Activated CD4-positive, alpha-beta memory T cell treated with anti-CD3 and anti-CD28 coated beads for 36 hours (primary cell): ENCODE data around the gene IMMP2L. TPM values are rescaled to one million over a fixed set of nuclear protein-coding genes. Genes with fewer than 3 reads are reported as not detected.
"Not testable (repeated sequence)": the region's sequence is repeated elsewhere in the genome, so short reads cannot be mapped to it uniquely, and the experiment has no call there.

Experiments
- CTCF ChIA-PET: fragments of 350-600 bp; sonication (Branson Sonifier 250); formaldehyde crosslinking; loops from one replicate; lab custom pipeline; 2021; ENCODE audit warnings: antibody characterized with exemption, inconsistent platforms; lab: Charles Lee
- POLR2A ChIA-PET: fragments of 350-600 bp; sonication (Branson Sonifier 250); formaldehyde crosslinking; loops from one replicate; lab custom pipeline; 2021; ENCODE audit warnings: antibody characterized with exemption; lab: Charles Lee
- DNase-seq: peaks from one replicate; pipeline ENCODE4 v3.0.0-alpha.2; 2020
- H3K27ac Mint-ChIP-seq: one replicate; pipeline ENCODE4 v1.8.0; 2021; ENCODE audit warnings: mixed read lengths
- H3K27me3 Mint-ChIP-seq: one replicate; pipeline ENCODE4 v1.8.0; 2021; ENCODE audit warnings: mixed read lengths
- H3K36me3 Mint-ChIP-seq: one replicate; pipeline ENCODE4 v1.8.0; 2021; ENCODE audit warnings: mixed read lengths
- H3K4me1 Mint-ChIP-seq: one replicate; pipeline ENCODE4 v1.8.0; 2021; ENCODE audit warnings: low read depth, mixed read lengths
- H3K4me3 Mint-ChIP-seq: one replicate; pipeline ENCODE4 v1.8.0; 2021; ENCODE audit warnings: mild to moderate bottlenecking, mixed read lengths
- H3K9me3 Mint-ChIP-seq: one replicate; pipeline ENCODE4 v1.8.0; 2021; ENCODE audit warnings: mixed read lengths
- intact Hi-C: fragments of 100-400 bp; cut with micrococcal nuclease; formaldehyde crosslinking; loops from one replicate; pipeline ENCODE4 v1.15.1; 2023
- total RNA-seq, 2 experiments: library from RNA; stranded (reverse); gene quantifications; one replicate each; pipeline ENCODE4 v1.2.3, GENCODE V29; 2021

The IMMP2L gene
- total RNA-seq, 2 experiments from 2014 or later = 14.4 to 20.5 TPM

DNA sequence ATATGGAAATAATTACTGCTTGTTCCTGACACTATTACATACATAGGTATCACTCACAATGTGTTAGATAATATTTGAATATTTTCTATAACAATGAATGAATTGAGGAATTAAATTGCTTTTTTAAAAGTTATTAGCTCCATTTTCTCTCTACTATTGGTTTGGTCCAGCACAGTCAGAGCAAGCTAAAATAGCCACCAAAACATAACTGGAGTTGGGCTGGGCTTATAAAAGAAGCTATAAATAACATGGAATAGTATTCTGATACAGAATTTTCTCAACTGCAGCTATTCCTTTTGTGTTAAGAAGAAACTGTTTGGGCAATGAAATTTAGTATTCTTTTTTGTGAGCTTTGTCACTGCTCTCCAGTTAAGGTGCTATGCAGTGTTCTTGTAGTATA, 614.0 kb downstream of the IMMP2L start:
- intact Hi-C loops = no loop called here

GRCh38 chr7:110947408-110947807, 614.9 kb downstream of the IMMP2L start:
- no peaks in the 10 kb centered on the region for H3K36me3 Mint-ChIP-seq
- intact Hi-C loops = no loop called here
- H3K4me3 Mint-ChIP-seq = no peak overlapping the region
- ChIA-PET CTCF (no interaction called here), POLR2A (no interaction called here)
- no peak overlapping the region for H3K27ac Mint-ChIP-seq
- no peak for DNase-seq
- H3K27me3 Mint-ChIP-seq = no peaks in the 10 kb centered on the region
- H3K9me3 Mint-ChIP-seq = no peaks in the 10 kb centered on the region
- H3K4me1 Mint-ChIP-seq = no peaks in the 10 kb centered on the region

More for the DNA sequence above, 614.0 kb downstream of the IMMP2L start:
- no peak overlapping the region for H3K27ac Mint-ChIP-seq
- ChIA-PET POLR2A (no interaction called here), CTCF (no interaction called here)
- DNase-seq = no peak
- peaks cover 2% of the 10 kb centered on the region for H3K36me3 Mint-ChIP-seq
- H3K9me3 Mint-ChIP-seq = peaks cover 2% of the 10 kb centered on the region
- no peaks in the 10 kb centered on the region for H3K27me3 Mint-ChIP-seq
- H3K4me1 Mint-ChIP-seq = no peaks in the 10 kb centered on the region
- no peak overlapping the region for H3K4me3 Mint-ChIP-seq

DNA sequence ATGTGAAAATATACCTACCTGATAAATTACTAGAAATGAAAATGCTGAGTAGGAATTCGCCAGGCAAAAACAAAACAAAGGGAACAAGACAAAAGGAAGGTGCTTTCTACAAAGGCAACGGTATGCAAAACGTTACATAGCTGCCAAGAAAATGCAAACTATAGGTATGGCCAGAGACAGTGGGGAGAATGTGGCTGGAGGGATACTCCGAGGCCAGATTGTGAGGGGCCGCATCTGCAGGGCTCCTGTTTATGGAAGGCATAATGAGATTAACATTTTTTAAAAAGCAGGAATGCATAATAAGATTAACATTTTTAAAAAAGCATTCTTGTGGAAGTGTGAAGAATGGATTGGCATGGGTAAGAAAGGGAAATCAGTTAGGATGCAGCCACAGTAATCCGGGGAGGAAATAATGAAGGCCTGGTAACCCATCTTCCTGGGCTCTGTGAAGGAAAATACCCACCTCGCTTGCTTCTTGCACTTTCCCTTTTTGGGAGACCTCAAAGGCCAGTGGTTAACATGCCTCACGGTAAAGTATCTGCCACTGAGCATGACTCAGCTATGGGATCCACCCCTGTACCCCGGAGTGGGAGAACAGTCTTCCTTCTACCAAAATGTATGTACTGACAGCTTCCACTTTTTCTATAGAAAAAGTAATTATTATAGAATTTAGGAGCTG, 617.2 kb downstream of the IMMP2L start:
- no peak for DNase-seq
- intact Hi-C loops = no loop called here
- Mint-ChIP-seq H3K4me1 (no peaks in the 10 kb centered on the region), H3K36me3 (no peaks in the 10 kb centered on the region), H3K27ac (no peak overlapping the region), H3K27me3 (no peaks in the 10 kb centered on the region), H3K4me3 (no peak overlapping the region), H3K9me3 (no peaks in the 10 kb centered on the region)
- ChIA-PET POLR2A (no interaction called here), CTCF (no interaction called here)

- intact Hi-C loops = no loop called here
- ChIA-PET CTCF (no interaction called here), POLR2A (no interaction called here)
- no peak overlapping the region for H3K4me3 Mint-ChIP-seq
- no peaks in the 10 kb centered on the region for H3K9me3 Mint-ChIP-seq
- no peak overlapping the region for H3K27ac Mint-ChIP-seq
- no peak for DNase-seq
- no peaks in the 10 kb centered on the region for H3K4me1 Mint-ChIP-seq
- no peaks in the 10 kb centered on the region for H3K36me3 Mint-ChIP-seq
- no peaks in the 10 kb centered on the region for H3K27me3 Mint-ChIP-seq
Observed at GRCh38 chr7:110944448-110944847, 617.8 kb downstream of the IMMP2L start.

GRCh38 chr7:110943701-110944345, 618.5 kb downstream of the IMMP2L start:
- no peaks in the 10 kb centered on the region for H3K4me1 Mint-ChIP-seq
- H3K27ac Mint-ChIP-seq = no peak overlapping the region
- DNase-seq = no peak
- no peaks in the 10 kb centered on the region for H3K9me3 Mint-ChIP-seq
- ChIA-PET POLR2A (no interaction called here), CTCF (no interaction called here)
- intact Hi-C loops = no loop called here
- no peaks in the 10 kb centered on the region for H3K27me3 Mint-ChIP-seq
- H3K36me3 Mint-ChIP-seq = no peaks in the 10 kb centered on the region
- H3K4me3 Mint-ChIP-seq = no peak overlapping the region

GRCh38 chr7:110941385-110941784, 620.9 kb downstream of the IMMP2L start:
- ChIA-PET POLR2A (no interaction called here), CTCF (interaction anchor here (0.7 kb wide), 1 partner anchor 10 kb away, joined by 3 read pairs; no protein-coding TSS in a partner anchor)
- H3K4me1 Mint-ChIP-seq = no peaks in the 10 kb centered on the region
- no peak overlapping the region for H3K4me3 Mint-ChIP-seq
- DNase-seq = no peak
- H3K27ac Mint-ChIP-seq = no peak overlapping the region
- H3K36me3 Mint-ChIP-seq = peaks cover 1% of the 10 kb centered on the region
- intact Hi-C loops = no loop called here
- no peaks in the 10 kb centered on the region for H3K9me3 Mint-ChIP-seq
- H3K27me3 Mint-ChIP-seq = no peaks in the 10 kb centered on the region

- no peak for DNase-seq
- no peaks in the 10 kb centered on the region for H3K27me3 Mint-ChIP-seq
- ChIA-PET CTCF (no interaction called here), POLR2A (no interaction called here)
- intact Hi-C loops = no loop called here
- H3K27ac Mint-ChIP-seq = no peak overlapping the region
- H3K4me3 Mint-ChIP-seq = no peak overlapping the region
- H3K4me1 Mint-ChIP-seq = no peaks in the 10 kb centered on the region
- H3K9me3 Mint-ChIP-seq = no peaks in the 10 kb centered on the region
- H3K36me3 Mint-ChIP-seq = peaks cover 1% of the 10 kb centered on the region
Observed at GRCh38 chr7:110940756-110941155, 621.5 kb downstream of the IMMP2L start.

DNA sequence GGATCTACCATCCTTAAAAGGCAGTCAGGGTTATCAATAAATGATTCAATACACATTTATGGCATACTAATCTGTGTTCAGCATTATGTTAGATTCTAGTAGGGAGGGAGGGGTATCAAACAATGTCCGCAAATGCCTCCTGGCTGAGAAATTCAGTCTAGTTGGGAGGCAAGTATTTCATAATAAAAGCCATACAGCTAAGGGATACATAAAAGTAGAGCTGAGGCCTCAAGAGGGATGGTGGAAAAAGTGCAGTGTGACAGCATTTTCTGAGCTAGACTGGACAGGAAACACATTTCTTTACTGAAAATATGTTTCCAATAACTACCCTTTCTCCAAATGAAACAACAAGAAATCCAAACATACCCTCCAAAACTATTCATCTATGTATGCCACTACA, 624.1 kb downstream of the IMMP2L start:
- no peak overlapping the region for H3K27ac Mint-ChIP-seq
- intact Hi-C loops = no loop called here
- peaks cover 13% of the 10 kb centered on the region for H3K36me3 Mint-ChIP-seq
- no peak overlapping the region for H3K4me3 Mint-ChIP-seq
- DNase-seq = no peak
- no peaks in the 10 kb centered on the region for H3K4me1 Mint-ChIP-seq
- ChIA-PET CTCF (no interaction called here), POLR2A (no interaction called here)
- H3K27me3 Mint-ChIP-seq = no peaks in the 10 kb centered on the region
- H3K9me3 Mint-ChIP-seq = peaks cover 9% of the 10 kb centered on the region

- H3K9me3 Mint-ChIP-seq, H3K4me1 Mint-ChIP-seq, intact Hi-C loops, DNase-seq, H3K27ac Mint-ChIP-seq, POLR2A ChIA-PET, H3K27me3 Mint-ChIP-seq, CTCF ChIA-PET, H3K4me3 Mint-ChIP-seq: not testable (repeated sequence)
- peaks cover 13% of the 10 kb centered on the region for H3K36me3 Mint-ChIP-seq
Observed at GRCh38 chr7:110936665-110937064, 625.6 kb downstream of the IMMP2L start.

DNA sequence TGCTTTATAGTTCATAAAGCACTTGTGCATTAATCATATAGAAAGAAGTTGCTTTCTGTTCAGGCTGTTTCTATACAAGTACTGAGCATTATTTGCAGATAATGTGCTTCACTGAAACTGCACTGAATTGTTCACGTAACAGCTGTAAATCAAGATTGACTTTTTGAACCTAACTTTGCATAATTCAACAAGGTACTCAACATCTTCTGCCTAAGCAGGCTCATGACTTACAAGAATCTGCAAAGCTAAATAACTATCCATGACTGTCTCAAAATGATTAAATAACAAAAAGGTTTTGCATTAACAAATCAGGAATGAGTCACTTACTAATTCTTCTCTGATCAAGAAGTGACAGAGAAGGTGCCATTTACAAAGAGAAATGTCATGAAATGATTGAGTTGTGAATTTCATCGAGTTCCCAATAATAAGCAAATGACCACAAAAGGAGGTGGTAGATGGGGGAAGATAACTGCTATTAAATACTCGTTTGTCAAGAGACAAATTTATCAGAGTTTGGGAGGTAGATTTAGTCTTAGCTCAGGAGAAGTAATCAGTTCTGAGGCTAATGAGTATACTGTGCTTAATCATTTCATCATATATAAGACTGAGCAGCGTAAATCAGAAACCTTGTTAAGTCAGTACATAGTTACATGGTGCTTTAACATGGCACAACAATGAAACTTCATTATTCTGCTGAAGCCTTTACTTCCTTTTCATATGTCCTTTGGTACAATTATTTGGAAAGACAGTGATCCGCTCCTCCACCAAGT, 632.6 kb downstream of the IMMP2L start:
- DNase-seq = no peak
- H3K4me3 Mint-ChIP-seq = no peak overlapping the region
- H3K36me3 Mint-ChIP-seq = peaks cover 6% of the 10 kb centered on the region
- H3K27me3 Mint-ChIP-seq = no peaks in the 10 kb centered on the region
- ChIA-PET CTCF (no interaction called here), POLR2A (no interaction called here)
- intact Hi-C loops = no loop called here
- no peak overlapping the region for H3K27ac Mint-ChIP-seq
- H3K9me3 Mint-ChIP-seq = peaks cover 6% of the 10 kb centered on the region
- H3K4me1 Mint-ChIP-seq = peaks cover 8% of the 10 kb centered on the region

DNA sequence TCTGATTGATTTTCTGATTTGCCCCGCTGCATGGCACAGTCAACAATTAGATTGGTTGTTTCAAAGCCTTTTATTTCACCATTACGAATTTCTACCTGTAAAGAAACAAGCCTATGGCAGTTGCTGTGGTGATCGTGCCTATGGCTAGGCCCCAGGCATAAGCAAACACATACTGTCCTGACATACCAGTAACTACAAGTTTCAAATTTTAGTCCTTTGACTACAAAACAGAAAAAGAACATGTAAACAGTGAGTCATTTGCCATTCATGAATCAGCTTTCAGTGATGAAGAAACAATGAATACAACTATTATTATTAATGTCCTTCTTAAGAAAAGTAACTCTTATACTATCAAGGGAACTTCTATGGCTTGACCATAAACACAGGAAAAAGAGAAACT, 639.4 kb downstream of the IMMP2L start:
- Mint-ChIP-seq H3K36me3 (no peaks in the 10 kb centered on the region), H3K4me1 (peaks cover 12% of the 10 kb centered on the region), H3K4me3 (no peak overlapping the region), H3K27ac (no peak overlapping the region), H3K9me3 (no peaks in the 10 kb centered on the region), H3K27me3 (peaks cover 3% of the 10 kb centered on the region)
- no peak for DNase-seq
- CTCF ChIA-PET = no interaction called here
- intact Hi-C loops = no loop called here
- POLR2A ChIA-PET = no interaction called here

DNA sequence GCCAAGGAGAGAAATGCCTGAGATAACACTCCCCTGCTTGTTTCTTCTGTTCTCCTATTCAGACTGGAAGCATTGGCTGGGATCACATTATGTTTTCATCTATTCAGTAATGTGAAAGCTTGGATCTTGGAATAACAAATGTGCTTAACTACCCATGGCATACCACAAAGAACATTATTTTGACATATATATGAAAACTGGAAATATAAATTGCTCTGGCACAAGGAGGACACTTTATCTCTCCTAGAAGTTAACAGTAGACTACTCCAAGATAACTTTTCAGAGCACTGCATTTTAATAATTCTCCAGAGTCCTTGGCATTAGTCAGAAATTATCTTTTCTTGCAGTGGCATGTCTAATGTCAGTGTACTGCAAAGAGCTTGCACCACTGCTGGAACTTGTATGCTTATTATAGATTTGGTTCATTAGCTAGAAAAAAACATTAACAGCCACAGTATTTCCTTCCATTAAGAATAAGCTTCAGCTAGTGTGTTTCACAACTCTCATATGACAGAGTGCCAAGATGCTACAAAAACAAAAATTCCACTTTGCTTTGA, 640.6 kb downstream of the IMMP2L start:
- DNase-seq = no peak
- H3K4me3 Mint-ChIP-seq = no peak overlapping the region
- peaks cover 12% of the 10 kb centered on the region for H3K4me1 Mint-ChIP-seq
- no peak overlapping the region for H3K27ac Mint-ChIP-seq
- H3K36me3 Mint-ChIP-seq = no peaks in the 10 kb centered on the region
- ChIA-PET POLR2A (interaction anchor here (1.3 kb wide), 1 partner anchor 18 kb away, joined by 3 read pairs; no protein-coding TSS in a partner anchor), CTCF (no interaction called here)
- intact Hi-C loops = no loop called here
- H3K9me3 Mint-ChIP-seq = no peaks in the 10 kb centered on the region
- H3K27me3 Mint-ChIP-seq = peaks cover 4% of the 10 kb centered on the region
